CD1c-positive myeloid dendritic cell (primary cell): ENCODE data around the gene TBC1D5.
"Not testable (repeated sequence)": the region's sequence is repeated elsewhere in the genome, so short reads cannot be mapped to it uniquely, and the experiment has no call there.

Experiments
- DNase-seq: peaks from one replicate; pipeline ENCODE4 v3.0.0-alpha.2; 2016; ENCODE audit errors: extremely low spot score

The TBC1D5 gene

DNA sequence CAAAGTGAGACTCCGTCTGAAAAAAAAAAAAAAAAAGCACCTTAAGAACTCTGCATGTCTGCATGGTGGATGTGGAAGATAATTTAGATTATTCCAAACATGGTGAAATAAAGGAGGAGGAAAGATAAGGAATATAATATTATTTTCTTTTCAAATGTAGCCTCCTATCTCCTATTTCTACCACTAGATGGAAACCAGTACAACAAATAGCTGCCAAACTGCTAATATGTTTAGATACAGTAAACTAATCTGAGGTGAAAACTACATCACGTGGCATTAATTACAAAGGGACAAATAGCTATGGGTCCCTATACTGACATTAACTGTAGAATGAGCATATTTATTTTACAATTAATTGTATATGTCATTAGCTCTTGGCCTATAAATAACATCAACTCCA, 197.8 kb downstream of the TBC1D5 start:
- no peak for DNase-seq

DNA sequence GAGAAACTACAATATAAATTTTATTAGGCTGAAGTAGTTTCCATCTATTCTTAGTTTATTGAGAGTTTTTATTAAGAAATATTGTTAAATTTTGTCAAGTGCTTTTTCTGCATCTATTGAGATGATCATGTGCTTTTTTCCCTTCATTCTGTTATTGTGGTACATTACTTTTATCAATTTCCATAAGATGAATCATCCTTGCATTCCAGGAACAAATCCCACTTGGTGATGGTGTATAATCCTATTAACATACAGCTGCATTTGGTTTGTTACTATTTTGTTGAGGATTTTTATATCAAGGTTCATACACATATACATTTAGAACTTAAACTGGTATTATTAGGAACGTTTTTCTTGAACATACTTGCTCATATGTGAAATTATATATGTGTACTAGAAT, 199.8 kb downstream of the TBC1D5 start:
- DNase-seq = no peak

DNA sequence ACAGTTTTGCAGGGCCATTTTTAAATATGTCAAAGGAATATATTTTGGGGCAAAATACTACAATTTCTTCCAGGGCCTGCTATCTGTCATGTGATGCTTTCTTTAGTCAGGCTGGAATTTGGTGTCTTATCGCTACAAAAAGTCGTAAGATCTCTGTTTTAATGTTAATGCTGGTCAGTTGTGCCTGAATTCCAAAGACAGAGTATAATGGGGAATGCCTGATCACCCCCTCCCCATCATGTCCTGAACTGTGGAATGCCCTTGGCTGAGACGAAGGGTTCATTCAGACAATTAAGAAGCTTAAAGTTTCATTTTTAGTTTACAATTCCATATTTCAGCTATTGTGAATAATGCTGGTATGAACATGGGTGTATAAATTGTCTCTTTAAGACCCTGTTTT, 203.0 kb downstream of the TBC1D5 start:
- DNase-seq = no peak

DNA sequence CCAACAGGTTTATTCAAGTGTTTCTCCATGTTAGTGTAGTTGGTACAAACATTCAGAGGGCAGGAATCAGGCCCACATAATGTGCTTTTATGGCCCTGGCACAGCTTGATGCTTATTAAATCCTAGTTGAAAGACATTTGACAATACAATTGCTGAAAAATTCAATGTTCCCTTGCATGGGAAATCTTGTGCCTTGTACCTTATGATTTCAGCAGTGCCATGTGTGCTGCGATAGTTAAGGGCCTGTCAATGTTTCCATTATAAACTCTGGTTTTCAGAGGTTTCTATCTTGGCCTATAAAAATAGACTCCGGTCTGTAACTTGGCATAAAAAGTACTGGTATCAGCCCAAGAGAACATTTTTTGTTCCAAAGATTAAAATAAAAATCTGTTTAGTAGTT, 207.2 kb downstream of the TBC1D5 start:
- DNase-seq = no peak

DNA sequence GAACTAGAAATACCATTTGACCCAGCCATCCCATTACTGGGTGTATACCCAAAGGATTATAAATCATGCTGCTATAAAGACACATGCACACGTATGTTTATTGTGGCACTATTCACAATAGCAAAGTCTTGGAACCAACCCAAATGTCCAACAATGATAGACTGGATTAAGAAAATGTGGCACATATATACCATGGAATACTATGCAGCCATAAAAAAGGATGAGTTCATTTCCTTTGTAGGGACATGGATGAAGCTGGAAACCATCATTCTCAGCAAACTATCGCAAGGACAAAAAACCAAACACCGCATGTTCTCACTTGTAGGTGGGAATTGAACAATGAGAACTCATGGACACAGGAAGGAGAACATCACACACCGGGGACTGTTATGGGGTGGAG, 210.0 kb downstream of the TBC1D5 start:
- DNase-seq = not testable (repeated sequence)

DNA sequence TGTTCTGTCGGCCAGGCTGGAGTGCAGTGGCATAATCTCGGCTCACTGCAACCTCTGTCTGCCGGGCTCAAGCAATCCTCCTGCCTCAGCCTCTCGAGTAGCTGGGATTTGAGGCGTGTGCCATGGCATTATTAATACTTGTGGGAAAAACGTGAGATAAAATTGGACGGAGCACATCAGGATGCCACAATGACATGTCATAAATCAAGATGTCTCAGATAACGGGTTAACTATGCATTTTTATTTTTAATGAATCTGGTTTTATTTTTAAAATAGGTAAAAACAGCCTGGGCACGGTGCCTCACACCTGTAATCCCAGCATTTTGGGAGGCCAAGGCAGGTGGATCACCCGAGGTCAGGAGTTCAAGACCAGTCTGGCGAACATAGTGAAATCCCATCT, 212.8 kb downstream of the TBC1D5 start:
- DNase-seq = no peak

DNA sequence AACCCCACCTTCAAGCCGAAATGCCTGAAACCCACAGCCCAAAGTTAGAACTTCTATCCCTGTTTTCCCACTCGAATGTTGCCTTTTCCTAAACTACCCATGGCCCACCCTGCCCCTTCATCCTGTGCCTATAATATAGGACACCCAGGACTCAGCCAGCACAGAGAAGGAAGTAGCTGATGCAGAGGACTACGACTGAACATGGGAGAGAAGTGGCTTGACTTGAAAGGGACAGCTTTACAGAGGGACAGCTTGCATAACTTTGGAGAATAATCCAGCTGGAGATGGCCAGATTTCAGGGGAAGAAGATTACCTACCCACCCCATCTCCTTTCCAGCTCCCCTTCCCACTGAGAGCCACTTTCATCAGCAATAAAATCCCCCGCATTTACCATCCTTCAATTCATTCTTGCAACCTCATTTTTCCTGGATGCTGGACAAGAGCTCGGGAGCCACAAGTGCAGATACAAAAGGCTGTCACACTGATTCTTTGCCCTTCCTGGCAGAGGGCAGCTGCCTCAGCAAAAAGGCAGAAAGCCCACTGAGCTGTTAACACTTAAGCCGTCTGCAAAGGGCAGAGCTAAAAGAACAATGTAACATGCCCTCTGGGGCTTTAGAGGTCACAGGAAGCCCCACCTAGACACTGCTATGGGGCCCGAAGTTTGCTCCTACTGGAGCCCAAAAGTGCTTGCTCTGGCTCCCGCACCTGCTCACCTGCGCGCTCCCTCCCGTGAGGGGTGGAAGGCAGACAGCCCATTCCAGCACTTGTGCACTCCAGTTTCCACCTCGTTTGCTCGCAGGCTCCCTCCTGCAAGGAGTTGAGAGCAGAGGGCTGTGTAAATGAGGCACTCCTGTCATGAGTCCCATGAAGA, 224.0 kb downstream of the TBC1D5 start:
- DNase-seq = no peak

DNA sequence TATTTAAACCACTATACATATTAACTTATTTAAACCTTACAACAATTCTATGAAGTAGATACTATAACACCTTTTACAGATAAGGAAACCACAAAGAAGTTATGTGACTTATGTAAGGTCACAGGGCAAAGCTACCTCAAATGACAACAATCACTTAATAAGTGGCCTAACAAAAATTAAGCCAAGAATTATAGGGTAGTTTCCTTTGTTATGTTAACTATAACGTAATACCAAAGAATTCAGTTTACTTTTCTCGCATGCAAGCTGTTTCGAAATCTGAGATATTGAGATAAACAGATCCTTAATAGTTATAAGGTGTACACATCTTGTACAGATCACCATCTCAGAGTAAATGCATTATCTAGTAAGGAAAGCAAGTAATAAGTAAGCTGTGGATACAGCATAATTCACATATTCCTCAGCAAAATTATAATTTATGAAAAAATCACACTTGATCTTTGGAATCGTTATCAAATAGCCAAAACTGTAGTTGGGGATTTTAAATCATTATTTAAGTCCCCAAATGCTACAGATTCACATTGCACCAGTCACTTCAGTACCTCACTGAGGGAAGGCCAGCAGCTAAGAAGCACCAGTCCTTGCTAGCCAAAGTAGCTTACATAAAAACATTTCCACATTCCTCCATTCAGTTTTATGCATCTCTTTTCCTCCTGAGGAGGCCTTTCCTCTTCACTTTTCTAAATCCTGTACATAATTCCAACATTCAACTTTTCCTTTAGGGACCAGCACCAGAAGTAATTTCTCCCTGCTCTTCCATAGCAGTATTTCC, 226.8 kb downstream of the TBC1D5 start:
- no peak for DNase-seq

DNA sequence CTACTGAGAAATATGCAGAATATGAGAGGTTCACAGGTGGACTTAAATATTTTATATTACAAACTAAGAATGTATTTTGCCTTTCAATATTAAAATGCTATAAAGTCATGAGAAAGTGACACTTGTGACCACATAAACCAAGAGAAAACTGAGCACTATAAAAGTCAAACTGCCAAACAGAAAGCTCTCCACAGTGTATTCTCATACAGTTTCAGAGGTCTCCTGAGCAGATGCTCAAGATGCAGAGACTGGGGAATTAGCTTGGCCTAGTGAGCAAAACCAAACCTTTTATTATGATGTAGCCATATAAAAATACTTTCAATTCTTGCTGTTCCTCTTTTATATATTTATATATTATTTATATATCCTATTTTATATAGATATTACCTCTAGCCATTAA, 227.8 kb downstream of the TBC1D5 start:
- DNase-seq = no peak

DNA sequence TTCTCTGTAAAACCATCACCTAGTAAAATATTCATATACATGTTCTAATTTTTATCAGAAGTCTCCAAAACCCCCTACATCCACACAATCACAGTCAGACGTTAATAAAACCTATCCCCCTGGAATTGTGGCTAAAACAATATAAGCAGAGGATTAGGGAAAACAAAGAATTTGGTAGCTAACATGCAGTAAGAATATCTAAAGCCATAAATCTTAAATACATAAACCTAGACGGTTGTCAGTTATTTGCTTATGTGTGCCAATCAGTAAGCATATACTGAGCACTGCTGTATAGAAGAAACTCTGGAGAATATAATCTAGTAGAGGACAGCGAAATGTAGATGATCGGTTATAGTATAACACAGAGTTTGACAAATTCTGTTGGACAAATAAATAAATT, 232.2 kb downstream of the TBC1D5 start:
- DNase-seq = no peak

DNA sequence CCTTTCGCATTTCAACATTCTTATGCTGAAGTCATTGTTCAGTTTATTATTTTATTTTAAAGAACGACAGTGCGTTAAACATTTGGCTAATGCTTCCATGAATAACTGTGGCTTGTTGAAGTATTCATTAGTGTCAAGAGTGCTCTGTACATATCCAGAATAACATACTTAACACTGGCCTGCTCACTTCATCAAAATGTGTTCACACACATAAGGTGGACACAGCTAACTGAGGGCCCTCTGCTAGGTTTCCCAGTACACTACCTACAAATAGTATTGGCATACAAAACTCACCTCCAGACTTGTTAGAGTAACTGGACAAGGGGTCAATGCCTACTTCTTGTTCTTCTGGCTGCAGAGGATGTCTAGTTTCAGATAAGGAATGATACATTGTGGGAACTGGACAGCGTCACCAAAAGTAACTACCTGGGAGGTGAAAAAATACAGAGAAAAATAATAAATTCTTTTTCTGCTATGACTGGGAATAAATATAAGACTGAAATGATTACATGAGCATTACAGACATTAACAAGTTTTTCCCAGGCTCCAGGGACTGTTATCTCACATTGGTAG, 234.2 kb downstream of the TBC1D5 start:
- no peak for DNase-seq

DNA sequence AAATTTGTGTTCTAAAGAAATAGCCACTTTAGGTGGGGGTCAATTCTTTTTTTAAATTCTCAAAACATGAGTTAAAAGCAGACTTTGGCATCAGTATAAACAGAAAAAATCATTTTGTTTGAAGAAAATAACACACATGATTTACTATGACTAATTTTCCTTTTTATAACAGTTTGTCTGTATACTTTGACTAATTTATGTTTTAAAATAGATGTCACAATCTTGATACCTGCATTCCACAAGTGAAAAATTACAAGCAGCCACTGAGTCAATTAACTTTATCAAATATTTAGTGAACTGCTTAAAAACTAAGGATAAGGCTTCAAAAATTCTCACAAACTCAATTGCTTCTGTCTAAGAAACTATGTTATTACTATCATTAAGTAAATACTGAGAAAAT, 235.0 kb downstream of the TBC1D5 start:
- no peak for DNase-seq

DNA sequence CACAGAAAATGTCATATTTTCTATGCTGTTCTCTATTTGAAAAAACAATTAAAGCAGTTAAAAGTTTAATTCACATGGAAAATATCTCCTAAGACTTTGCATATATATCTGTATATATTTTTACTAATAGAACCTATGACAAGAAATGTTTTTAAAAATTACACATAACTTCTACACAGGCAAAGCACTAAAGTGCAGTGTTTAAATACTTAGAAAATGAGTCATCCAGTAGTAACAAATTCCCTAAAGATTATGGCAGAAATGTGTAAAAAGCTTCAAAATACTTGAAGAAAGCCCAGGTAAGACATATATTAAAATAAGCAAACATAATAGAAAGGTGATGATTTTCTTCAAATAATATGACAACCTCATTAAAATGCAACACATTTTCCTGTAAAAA, 236.6 kb downstream of the TBC1D5 start:
- DNase-seq = no peak

DNA sequence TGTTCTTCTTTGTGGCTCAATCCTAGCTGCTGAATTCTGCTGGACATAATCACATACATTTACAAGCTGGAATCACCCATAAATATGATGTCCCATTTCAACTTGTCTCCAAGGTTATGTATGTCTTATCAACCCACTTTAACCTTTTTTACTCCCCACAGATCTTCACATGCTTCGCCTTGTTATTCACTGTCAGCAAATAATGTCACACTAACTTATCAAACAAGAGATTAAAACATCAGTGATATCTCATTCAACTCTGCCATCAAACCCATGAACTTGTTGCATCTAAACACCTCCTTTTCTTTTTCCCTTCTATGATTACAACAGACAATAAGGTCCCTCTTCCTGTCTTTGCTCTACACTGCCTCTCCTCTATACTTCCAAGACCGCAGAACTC, 240.7 kb downstream of the TBC1D5 start:
- no peak for DNase-seq

DNA sequence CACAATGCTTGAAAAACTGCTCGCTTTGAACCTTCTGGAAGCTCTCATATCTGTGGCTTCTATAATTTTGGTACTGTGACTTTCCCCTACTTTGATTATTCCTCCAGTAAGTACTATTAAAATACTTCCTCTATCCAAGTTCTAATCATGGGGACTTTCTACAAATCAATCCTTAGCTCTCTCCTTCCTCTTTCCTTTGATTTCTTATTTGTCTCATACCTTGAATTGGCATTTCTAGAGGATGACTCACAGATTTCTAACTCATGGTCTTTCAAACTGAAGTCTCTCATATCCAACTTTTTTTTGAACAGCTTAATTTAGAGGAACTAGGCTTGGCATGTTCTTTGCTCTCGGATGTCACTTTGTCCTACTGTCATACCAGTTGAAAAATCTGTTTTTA, 241.8 kb downstream of the TBC1D5 start:
- peak; percentile 20 for DNase-seq

DNA sequence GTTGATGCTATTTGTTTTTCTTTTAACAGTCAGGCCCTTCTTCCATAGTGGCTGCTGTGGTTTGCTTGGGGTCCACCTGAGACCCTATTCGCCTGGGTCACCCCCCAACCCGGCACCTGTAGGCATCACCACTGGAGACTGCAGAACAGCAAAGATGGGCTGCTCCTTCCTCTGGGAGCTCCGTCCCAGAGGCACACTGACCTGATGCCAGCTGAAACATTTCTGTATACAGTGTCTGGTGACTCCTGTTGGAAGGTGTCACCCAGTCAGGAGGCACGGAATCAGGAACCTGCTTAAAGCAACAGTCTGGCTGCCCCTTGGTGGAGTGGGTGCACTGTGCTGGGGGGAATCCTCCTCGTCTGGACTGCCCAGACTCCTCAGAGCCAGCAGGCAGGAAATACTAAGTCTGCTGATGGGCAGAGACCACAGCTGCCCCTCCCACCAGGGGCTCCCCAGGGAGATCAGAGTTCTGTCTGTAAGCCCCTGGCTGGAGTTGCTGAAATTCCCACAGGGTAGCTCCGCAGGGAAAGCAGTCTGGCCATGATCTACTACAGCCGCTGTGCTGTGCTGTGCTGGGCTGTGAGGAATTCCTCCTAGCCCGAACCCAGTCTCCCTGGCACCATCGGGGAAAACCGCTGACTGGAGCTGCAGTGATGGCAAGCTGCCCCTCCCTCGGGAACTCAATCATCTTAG, 248.2 kb downstream of the TBC1D5 start:
- DNase-seq = no peak

DNA sequence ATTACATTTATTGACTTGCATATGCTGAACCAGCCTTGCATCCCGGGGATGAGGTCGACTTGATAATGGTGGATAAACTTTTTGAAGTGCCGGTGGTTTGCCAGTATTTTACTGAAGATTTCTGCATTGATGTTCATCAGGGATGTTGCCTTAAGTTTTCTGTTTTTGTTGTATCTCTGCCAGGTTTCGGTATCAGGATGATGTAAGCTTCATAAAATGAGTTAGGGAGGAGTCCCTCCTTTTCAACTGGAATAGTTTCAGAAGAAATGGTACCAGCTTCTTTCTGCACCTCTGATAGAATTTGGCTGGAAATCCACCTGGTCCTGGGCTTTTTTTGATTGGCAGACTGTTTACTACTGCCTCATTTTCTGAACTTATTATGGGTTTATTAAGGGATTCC, 250.8 kb downstream of the TBC1D5 start:
- DNase-seq = no peak

DNA sequence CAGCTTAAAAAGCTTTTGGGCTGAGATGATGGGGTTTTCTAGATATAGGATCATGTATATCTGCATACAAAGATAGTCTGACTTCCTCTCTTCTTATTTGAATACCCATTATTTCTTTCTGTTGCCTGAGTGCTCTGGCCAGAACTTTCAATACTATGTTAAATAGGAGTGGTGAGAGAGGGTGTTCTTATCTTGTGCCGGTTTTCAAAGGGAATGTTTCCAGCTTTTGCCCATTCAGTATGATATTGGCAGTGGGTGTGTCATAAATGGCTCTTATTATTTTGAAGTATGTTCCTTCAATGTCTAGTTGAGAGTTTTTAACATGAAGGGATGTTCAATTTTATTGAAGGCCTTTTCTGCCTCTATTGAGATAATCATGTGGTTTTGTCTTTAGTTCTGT, 251.2 kb downstream of the TBC1D5 start:
- DNase-seq = not testable (repeated sequence)

DNA sequence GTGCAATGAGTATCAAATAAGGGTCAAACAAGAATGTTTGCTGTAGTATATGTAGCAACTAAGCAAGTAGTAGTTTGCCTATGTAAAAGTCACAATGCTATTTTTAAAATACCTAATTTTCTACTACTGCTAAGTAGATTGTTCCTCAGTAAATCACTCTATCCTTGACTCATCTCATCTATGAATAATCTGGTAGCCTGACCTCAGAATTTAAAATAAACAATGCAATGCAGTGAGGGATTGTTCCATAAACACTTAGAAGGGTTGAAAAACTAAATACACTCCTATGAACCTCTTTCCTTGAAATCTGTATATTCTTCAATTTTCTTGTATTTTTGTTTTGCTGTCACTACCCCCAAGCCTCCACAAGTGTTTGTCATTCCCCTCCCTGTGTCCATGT, 253.3 kb downstream of the TBC1D5 start:
- no peak for DNase-seq

DNA sequence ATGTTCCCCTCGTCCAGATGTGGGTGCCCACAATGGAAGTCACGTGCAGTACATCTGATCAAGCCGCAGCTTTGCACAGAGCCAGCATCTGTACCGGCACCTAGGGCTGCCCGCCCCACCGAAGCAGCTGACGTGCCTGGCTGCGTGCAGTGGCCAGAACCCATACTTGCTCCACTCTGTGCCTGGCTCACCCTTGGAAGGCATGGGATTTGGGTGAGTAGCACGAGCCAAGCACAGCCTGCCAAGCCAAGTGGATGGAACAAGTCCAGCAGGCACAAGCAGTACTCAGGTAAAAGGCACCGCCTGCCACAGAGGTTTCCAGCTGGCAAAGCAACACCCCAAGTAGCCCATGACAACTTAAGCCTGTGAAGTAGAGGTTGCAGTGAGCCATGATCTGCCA, 261.3 kb downstream of the TBC1D5 start:
- DNase-seq = no peak

DNA sequence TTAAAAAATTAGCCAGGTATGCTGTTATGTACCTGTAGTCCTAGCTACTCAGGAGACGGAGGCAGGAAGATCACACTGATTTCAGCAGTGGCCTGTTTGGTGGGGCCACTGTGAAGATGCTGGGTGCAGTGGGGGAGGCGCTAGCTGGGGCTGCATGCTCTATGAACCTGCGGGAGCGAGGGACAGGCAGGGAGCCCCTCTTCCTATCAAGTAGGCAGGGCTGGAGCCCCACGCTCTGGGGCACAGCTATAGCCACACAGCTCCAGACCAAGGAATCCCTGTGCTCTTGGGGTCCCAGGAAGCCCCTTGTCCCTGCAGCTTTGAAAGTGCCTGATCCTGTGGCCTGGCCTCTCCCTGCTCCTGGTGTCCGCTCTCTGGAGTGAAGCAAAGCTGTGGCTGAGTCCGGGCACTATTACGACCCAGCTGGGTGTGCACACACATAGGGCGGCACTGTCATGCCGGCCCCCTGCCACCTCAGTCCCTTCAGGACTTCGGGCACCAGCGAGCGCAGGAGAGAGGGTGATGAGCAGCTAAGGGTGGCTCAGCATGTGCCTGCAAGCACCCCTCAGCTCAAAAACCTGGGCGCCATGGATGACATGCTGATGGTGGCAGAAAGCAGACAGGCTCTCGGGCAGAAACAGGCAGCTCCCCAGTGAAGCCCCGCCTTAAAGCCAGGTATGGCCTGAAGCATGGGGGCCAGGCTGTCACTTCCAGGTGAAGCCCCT, 262.6 kb downstream of the TBC1D5 start:
- DNase-seq = no peak

DNA sequence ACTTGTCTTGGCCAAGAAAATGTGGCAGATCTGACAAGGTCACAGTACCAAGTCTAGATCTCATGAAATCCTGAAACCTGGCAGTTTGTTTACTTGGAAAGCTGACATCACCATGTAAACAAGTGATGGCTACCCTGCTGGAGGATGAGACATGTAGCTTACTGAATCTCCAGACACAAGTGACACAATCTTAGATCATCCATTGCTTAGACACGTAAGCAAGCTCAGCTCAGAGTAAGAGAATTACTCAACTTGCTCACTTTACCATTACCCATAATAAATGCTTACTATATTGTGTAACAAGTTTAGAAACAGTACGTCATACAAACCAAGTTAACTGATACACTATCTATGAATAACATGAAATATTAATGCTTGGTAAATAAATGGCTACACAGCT, 263.8 kb downstream of the TBC1D5 start:
- DNase-seq = no peak
